HepG2 (cell line): Measurements from ENCODE around the gene SLCO2A1. TPM values are rescaled to one million over a fixed set of nuclear protein-coding genes. Genes with fewer than 3 reads are reported as not detected.

Experiments
- ARID5B ChIP-seq: IDR thresholded peaks from 2 replicates; pipeline ENCODE4 v1.4.0; 2020; ENCODE audit warnings: mild to moderate bottlenecking, missing genetic modification reagents
- CENPT ChIP-seq: sonication (generic); formaldehyde crosslinking; IDR thresholded peaks from 2 replicates; pipeline ENCODE4 v1.8.0; 2022; ENCODE audit warnings: low read depth, mild to moderate bottlenecking, moderate library complexity, missing genetic modification reagents
- ELF1 ChIP-seq: sonication (generic); formaldehyde crosslinking; IDR thresholded peaks from 2 replicates; pipeline ENCODE4 v1.4.0; 2020; ENCODE audit warnings: missing genetic modification reagents
- ETV5 ChIP-seq: IDR thresholded peaks from 2 replicates; pipeline ENCODE4 v1.6.1; 2018; ENCODE audit warnings: missing biosample characterization, missing genetic modification reagents, inconsistent platforms, borderline replicate concordance
- EZH2 ChIP-seq: conservative IDR thresholded peaks from 2 replicates; pipeline ENCODE4 v1.6.1; 2012; ENCODE audit warnings: mild to moderate bottlenecking, low read depth, low read length, moderate library complexity
- FOXK1 ChIP-seq: sonication (generic); formaldehyde crosslinking; IDR thresholded peaks from 2 replicates; pipeline ENCODE4 v1.4.0; 2020; ENCODE audit warnings: low read depth, missing genetic modification reagents, borderline replicate concordance
- HDAC1 ChIP-seq: sonication (generic); formaldehyde crosslinking; IDR thresholded peaks from 2 replicates; pipeline ENCODE4 v1.5.1; 2020; ENCODE audit warnings: mild to moderate bottlenecking, missing genetic modification reagents
- IRF9 ChIP-seq: sonication (generic); formaldehyde crosslinking; IDR thresholded peaks from 2 replicates; pipeline ENCODE4 v1.8.0; 2022; ENCODE audit warnings: missing genetic modification reagents, mild to moderate bottlenecking, borderline replicate concordance
- NCOA2 ChIP-seq: sonication (generic); formaldehyde crosslinking; IDR thresholded peaks from 2 replicates; pipeline ENCODE4 v1.8.0; 2022; ENCODE audit warnings: inconsistent platforms
- NONO ChIP-seq, 2 experiments: fragments of 450-650 bp in 1 of 2; sonication (generic) in 1 of 2; formaldehyde crosslinking in 1 of 2; IDR thresholded peaks in 1 of 2; conservative IDR thresholded peaks in 1 of 2; 2 replicates each; pipeline versions ENCODE4 v1.6.1 to v1.8.0; 2017 to 2022; ENCODE audit warnings: mild to moderate bottlenecking in 1 of 2, missing genetic modification reagents in 1 of 2, moderate library complexity in 1 of 2
- TBL1XR1 ChIP-seq: fragments of 150-350 bp; IDR thresholded peaks from 2 replicates; pipeline ENCODE4 v1.6.1; 2014; ENCODE audit warnings: borderline replicate concordance, low read length; ENCODE audit not compliant: partially characterized antibody
- ZFP36 ChIP-seq: fragments of 150-350 bp; IDR thresholded peaks from 2 replicates; pipeline ENCODE4 v1.6.1; 2018; ENCODE audit warnings: borderline replicate concordance, low read length, low read depth; ENCODE audit not compliant: partially characterized antibody
- ZKSCAN1 ChIP-seq: fragments of 150-350 bp; IDR thresholded peaks from 2 replicates; pipeline ENCODE4 v1.6.1; 2014; ENCODE audit warnings: low read length
- ZNF136 ChIP-seq: sonication (generic); formaldehyde crosslinking; IDR thresholded peaks from 2 replicates; pipeline ENCODE4 v1.8.1; 2022; ENCODE audit warnings: low read depth, mild to moderate bottlenecking, moderate library complexity, missing genetic modification reagents
- ZNF224 ChIP-seq: sonication (generic); formaldehyde crosslinking; IDR thresholded peaks from 2 replicates; pipeline ENCODE4 v1.5.0; 2020; ENCODE audit warnings: mild to moderate bottlenecking, missing genetic modification reagents
- ZNF546 ChIP-seq: sonication (generic); formaldehyde crosslinking; conservative IDR thresholded peaks from 2 replicates; pipeline ENCODE4 v1.8.1; 2023; ENCODE audit warnings: mild to moderate bottlenecking, missing genetic modification reagents
- ZNF619 ChIP-seq: sonication (generic); formaldehyde crosslinking; IDR thresholded peaks from 2 replicates; pipeline ENCODE4 v1.4.0; 2020; ENCODE audit warnings: mild to moderate bottlenecking, missing genetic modification reagents
- ZNF772 ChIP-seq: sonication (generic); formaldehyde crosslinking; IDR thresholded peaks from 2 replicates; pipeline ENCODE4 v1.5.0; 2020; ENCODE audit warnings: mild to moderate bottlenecking, missing genetic modification reagents
- ZNF780A ChIP-seq: sonication (generic); formaldehyde crosslinking; IDR thresholded peaks from 2 replicates; pipeline ENCODE4 v1.8.0; 2022; ENCODE audit warnings: mild to moderate bottlenecking, missing genetic modification reagents, moderate library complexity
- ZSCAN21 ChIP-seq: sonication (generic); formaldehyde crosslinking; IDR thresholded peaks from 2 replicates; pipeline ENCODE4 v1.8.0; 2022; ENCODE audit warnings: mild to moderate bottlenecking, missing genetic modification reagents, moderate library complexity, borderline replicate concordance
- polyA plus RNA-seq, 8 experiments: library from polyadenylated mRNA; depleted of rRNA in 3 of 8; stranded (reverse) in 7 of 8; unstranded in 1 of 8; fragments of >200 nt; fragmentation: Illumina TruSeq in 4 of 8; extraction: Trizol in 4 of 8; gene quantifications; 2 replicates each; pipeline versions ENCODE4 v1.2.1 to v1.2.3, GENCODE V29; 2011 to 2016; ENCODE audit warnings: low read depth in 4 of 8, missing spikeins in 1 of 8, mixed read lengths in 1 of 8; ENCODE audit not compliant: insufficient read depth in 1 of 8
- total RNA-seq, 5 experiments: library from RNA; depleted of rRNA; stranded (reverse); fragments of >200 nt; fragmentation: Illumina TruSeq; extraction: Trizol; gene quantifications; 2 replicates each; pipeline ENCODE4 v1.2.3, GENCODE V29; 2016; ENCODE audit warnings: low read depth in 1 of 5
- TF ChIP-seq, protein P1 (sequence below): sonication (generic); formaldehyde crosslinking; IDR thresholded peaks from 2 replicates; pipeline ENCODE4 v1.5.1; 2020; ENCODE audit warnings: mild to moderate bottlenecking, missing genetic modification reagents, moderate library complexity

SLCO2A1 gene
- total and polyA plus RNA-seq, 2 of the 13 experiments (the other 11 are each of a cell fraction or from before 2014, with no cell fraction given): 0.04 TPM; not detected in 1

DNA sequence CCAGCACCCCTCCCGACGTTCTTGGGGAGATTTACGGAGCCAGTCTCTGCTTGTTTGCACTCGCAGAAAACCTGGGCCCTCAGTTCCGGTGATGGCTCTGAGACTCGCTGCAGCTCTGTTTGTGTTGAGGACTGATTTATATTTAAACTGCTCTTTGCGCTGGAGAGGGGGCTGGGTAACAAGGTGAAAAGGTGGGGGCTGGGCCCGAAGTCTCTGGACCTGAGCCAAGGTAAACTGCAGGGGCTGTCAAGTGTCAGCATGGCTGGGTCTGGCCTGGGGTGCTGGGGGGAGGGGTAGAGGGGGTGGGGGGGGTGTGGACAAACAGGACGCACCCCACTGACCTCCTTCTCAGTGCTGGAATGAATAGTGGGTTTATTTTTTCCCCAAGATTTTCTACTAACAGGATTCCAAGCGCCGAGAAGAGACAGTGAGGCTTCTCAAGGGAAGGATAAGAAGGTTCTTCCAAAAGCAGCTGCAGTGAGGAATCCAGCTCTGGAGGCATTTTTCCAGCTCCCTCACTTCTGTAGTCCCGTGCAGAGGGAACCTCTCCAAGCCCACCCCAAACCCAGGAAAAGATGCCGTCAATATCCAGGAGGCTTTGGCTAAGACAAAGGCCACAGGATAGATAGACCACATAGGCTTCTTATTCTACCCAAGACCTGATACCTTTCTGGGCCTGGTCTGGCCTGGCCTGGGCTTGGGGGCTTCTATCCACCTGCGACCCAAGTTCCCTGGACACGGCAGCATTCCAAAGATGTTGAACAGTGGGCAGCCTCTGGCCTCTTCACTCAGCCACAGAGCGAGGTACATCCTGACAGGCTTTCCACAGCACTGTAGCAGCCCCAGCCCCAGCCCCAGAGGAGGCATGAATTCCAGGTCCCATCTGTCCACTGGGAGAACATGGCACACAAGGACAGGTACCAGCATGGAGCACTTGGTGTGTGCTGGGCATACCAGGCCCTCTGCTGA is 938 bp upstream of the SLCO2A1 start (continued):
- no peak for TF ChIP-seq ZFP36
- no peak for TF ChIP-seq ZNF772 (CRISPR knock-in tag)
- TF ChIP-seq HDAC1 (CRISPR knock-in tag): peak; percentile 83
- no peak for TF ChIP-seq ELF1
- no peak for TF ChIP-seq TBL1XR1
- TF ChIP-seq, protein P1, sequence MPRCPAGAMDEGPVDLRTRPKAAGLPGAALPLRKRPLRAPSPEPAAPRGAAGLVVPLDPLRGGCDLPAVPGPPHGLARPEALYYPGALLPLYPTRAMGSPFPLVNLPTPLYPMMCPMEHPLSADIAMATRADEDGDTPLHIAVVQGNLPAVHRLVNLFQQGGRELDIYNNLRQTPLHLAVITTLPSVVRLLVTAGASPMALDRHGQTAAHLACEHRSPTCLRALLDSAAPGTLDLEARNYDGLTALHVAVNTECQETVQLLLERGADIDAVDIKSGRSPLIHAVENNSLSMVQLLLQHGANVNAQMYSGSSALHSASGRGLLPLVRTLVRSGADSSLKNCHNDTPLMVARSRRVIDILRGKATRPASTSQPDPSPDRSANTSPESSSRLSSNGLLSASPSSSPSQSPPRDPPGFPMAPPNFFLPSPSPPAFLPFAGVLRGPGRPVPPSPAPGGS (CRISPR knock-in tag): no peak
- no peak for TF ChIP-seq CENPT (CRISPR knock-in tag)
- no peak for TF ChIP-seq ZKSCAN1
- no peak for TF ChIP-seq IRF9
- TF ChIP-seq ZNF780A (CRISPR knock-in tag): no peak
- TF ChIP-seq NONO (IDR thresholded peaks at IDR 0.05): no peak
- 0 out of 2 replicates have a peak, but pooled peaks have one; percentile 60 for TF ChIP-seq NONO (CRISPR knock-in tag; conservative IDR thresholded peaks at IDR 0.05)
- TF ChIP-seq ZSCAN21: no peak
- TF ChIP-seq ETV5 (CRISPR knock-in tag): peak; percentile 84
- TF ChIP-seq ZNF224 (CRISPR knock-in tag): no peak
- no peak for TF ChIP-seq ZNF546 (CRISPR knock-in tag)
- TF ChIP-seq NCOA2: peak; percentile 30; the same call in 1 of the 2 replicates
- no peak for TF ChIP-seq ZNF136 (CRISPR knock-in tag)
- TF ChIP-seq ARID5B (CRISPR knock-in tag): peak; percentile 31
- TF ChIP-seq FOXK1 (CRISPR knock-in tag): no peak
- TF ChIP-seq ZNF619 (CRISPR knock-in tag): no peak
- no peak for TF ChIP-seq EZH2
